ENCODE measurements around the gene ADK.

The ADK gene

GRCh38 chr10:74675484-74675883 lies 524.5 kb downstream of the ADK start:
- no peak for DNase-seq (ENCODE audit: low read depth)

- no peak for DNase-seq (ENCODE audit: low read depth)
Observed at GRCh38 chr10:74677951-74678350, 526.9 kb downstream of the ADK start.

GRCh38 chr10:74681917-74682627 lies 531.1 kb downstream of the ADK start:
- DNase-seq (ENCODE audit: low read depth), result no peak

- no peak for DNase-seq (ENCODE audit: low read depth)
Observed at GRCh38 chr10:74683067-74683466, 532.0 kb downstream of the ADK start.

- no peak for DNase-seq (ENCODE audit: low read depth)
Observed at GRCh38 chr10:74683621-74684364, 532.8 kb downstream of the ADK start.

- DNase-seq (ENCODE audit: low read depth), result no peak
Observed at GRCh38 chr10:74684462-74684861, 533.4 kb downstream of the ADK start.

GRCh38 chr10:74685564-74685963 lies 534.5 kb downstream of the ADK start:
- DNase-seq (ENCODE audit: low read depth), result no peak

- DNase-seq (ENCODE audit: low read depth), result no peak
Observed at GRCh38 chr10:74690393-74690792, 539.4 kb downstream of the ADK start.

- no peak for DNase-seq (ENCODE audit: low read depth)
Observed at GRCh38 chr10:74691164-74691563, 540.1 kb downstream of the ADK start.

- DNase-seq (ENCODE audit: low read depth), result no peak
Observed at GRCh38 chr10:74704629-74705357, 553.8 kb downstream of the ADK start.

GRCh38 chr10:74705358-74705980 lies 554.4 kb downstream of the ADK start:
- DNase-seq (ENCODE audit: low read depth), result no peak

- no peak for DNase-seq (ENCODE audit: low read depth)
Observed at GRCh38 chr10:74706966-74707365, 555.9 kb downstream of the ADK start.

GRCh38 chr10:74708246-74708645 lies 557.2 kb downstream of the ADK start:
- DNase-seq (ENCODE audit: low read depth), result no peak

- DNase-seq (ENCODE audit: low read depth), result no peak
Observed at GRCh38 chr10:74718208-74718607, 567.2 kb downstream of the ADK start.

- no peak for DNase-seq (ENCODE audit: low read depth)
Observed at GRCh38 chr10:74728225-74728624, 577.2 kb downstream of the ADK start.

GRCh38 chr10:74730246-74730645 lies 579.2 kb downstream of the ADK start:
- DNase-seq (ENCODE audit: low read depth), result no peak

- DNase-seq (ENCODE audit: low read depth), result no peak
Observed at GRCh38 chr10:74733612-74734011, 582.6 kb downstream of the ADK start.

GRCh38 chr10:74736029-74736428 lies 585.0 kb downstream of the ADK start:
- no peak for DNase-seq (ENCODE audit: low read depth)

- no peak for DNase-seq (ENCODE audit: low read depth)
Observed at GRCh38 chr10:74738052-74738451, 587.0 kb downstream of the ADK start.

- DNase-seq (ENCODE audit: low read depth), result no peak
Observed at GRCh38 chr10:74738542-74738941, 587.5 kb downstream of the ADK start.

- DNase-seq (ENCODE audit: low read depth), result no peak
Observed at GRCh38 chr10:74738985-74739567, 588.1 kb downstream of the ADK start.

GRCh38 chr10:74743401-74743800 lies 592.4 kb downstream of the ADK start:
- DNase-seq (ENCODE audit: low read depth), result no peak
